Smooth muscle cell (in vitro differentiated cells): Measurements from ENCODE around the gene MED4. TPM values are rescaled to one million over a fixed set of nuclear protein-coding genes. Genes with fewer than 3 reads are reported as not detected.

ENCODE experiments used
- DNase-seq: peaks from one replicate; lab custom pipeline; 2025; ENCODE audit not compliant: unreplicated experiment; lab: John Stamatoyannopoulos, UW
- H2AFZ ChIP-seq: fragments of 200-600 bp; sonication (generic); 2 replicates; pipeline ENCODE4 v1.6.0; 2016; ENCODE audit warnings: antibody characterized with exemption, low read depth, mild to moderate bottlenecking
- H3F3A ChIP-seq: fragments of 200-600 bp; sonication (generic); 2 replicates; pipeline ENCODE4 v1.6.0; 2017; ENCODE audit warnings: antibody characterized with exemption, low read depth
- H3K27ac ChIP-seq: fragments of 200-600 bp; sonication (generic); 2 replicates; pipeline ENCODE4 v1.5.1; 2016; ENCODE audit warnings: low read depth, mild to moderate bottlenecking
- H3K27me3 ChIP-seq: fragments of 200-600 bp; sonication (generic); 2 replicates; pipeline ENCODE4 v1.6.1; 2016; ENCODE audit warnings: low read depth, mild to moderate bottlenecking
- H3K36me3 ChIP-seq: fragments of 200-600 bp; sonication (generic); 2 replicates; pipeline ENCODE4 v1.5.1; 2016; ENCODE audit warnings: low read depth
- H3K4me1 ChIP-seq: fragments of 200-600 bp; sonication (generic); 2 replicates; pipeline ENCODE4 v1.5.1; 2016; ENCODE audit warnings: low read depth
- H3K4me2 ChIP-seq: fragments of 200-600 bp; sonication (generic); 2 replicates; pipeline ENCODE4 v1.6.0; 2016; ENCODE audit warnings: mild to moderate bottlenecking
- H3K4me3 ChIP-seq: fragments of 200-600 bp; sonication (generic); 2 replicates; pipeline ENCODE4 v1.5.1; 2016; ENCODE audit warnings: mild to moderate bottlenecking
- H3K79me2 ChIP-seq: fragments of 200-600 bp; sonication (generic); 2 replicates; pipeline ENCODE4 v1.6.0; 2016; ENCODE audit warnings: low read depth, mild to moderate bottlenecking
- H3K9ac ChIP-seq: fragments of 200-600 bp; sonication (generic); 2 replicates; pipeline ENCODE4 v1.6.0; 2016; ENCODE audit warnings: low read depth
- H3K9me3 ChIP-seq: fragments of 200-600 bp; sonication (generic); replicated peaks from 2 replicates; pipeline ENCODE4 v1.5.1; 2016; ENCODE audit warnings: low read depth
- H4K20me1 ChIP-seq: fragments of 200-600 bp; sonication (generic); 2 replicates; pipeline ENCODE4 v1.6.0; 2016; ENCODE audit warnings: low read depth
- WGBS: methylation state at CpG from one replicate; pipeline ENCODE4 v1.1.7; 2016; ENCODE audit warnings: low lambda C conversion rate; 5-methylcytosine and 5-hydroxymethylcytosine counted together
- polyA plus RNA-seq: library from polyadenylated mRNA; unstranded; fragments of >200 nt; fragmentation: Nextera tagmentation; extraction: Ambion mirVana; gene quantifications from 2 replicates; pipeline ENCODE4 v1.2.1, GENCODE V29; 2016
- total RNA-seq: library from RNA; depleted of rRNA; stranded (reverse); fragments of >200 nt; gene quantifications from 2 replicates; pipeline ENCODE4 v1.2.3, GENCODE V29; 2014
- TF ChIP-seq, protein P1 (sequence below): fragments of 200-600 bp; sonication (generic); IDR thresholded peaks from 2 replicates; pipeline ENCODE4 v1.5.1; 2017; ENCODE audit warnings: borderline replicate concordance, mild to moderate bottlenecking, antibody characterized with exemption; ENCODE audit not compliant: insufficient read depth, poor library complexity, severe bottlenecking

The MED4 gene
- total and polyA plus RNA-seq, 2 experiments from 2014 or later = 47.7 to 59.9 TPM

DNA sequence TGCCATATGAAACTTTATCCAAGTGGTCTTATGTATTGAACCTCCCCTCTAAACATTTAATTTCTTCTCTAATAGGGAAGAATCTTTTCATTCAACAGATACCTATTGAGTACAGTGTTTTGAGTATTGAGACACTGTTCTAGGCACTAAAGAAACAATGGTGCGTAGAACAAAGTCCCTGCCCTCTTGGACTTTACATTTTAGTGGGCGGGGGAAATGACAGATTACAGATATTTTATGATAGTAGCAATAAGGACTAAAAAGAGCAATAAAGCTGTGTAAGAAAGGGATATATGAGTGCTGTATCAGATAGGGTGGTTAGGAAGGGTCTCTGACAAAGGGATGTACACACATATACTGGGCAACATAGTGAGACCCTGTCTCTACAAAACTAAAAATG, 52.0 kb downstream of the MED4 start:
- Histone ChIP-seq H3K27ac (no peak overlapping the region), H3K4me3 (no peak overlapping the region), H3K79me2 (no peaks in the 10 kb centered on the region), H2AFZ (no peak overlapping the region), H3K27me3 (no peaks in the 10 kb centered on the region), H3K4me1 (peaks cover 5% of the 10 kb centered on the region), H3K4me2 (no peak overlapping the region), H3F3A (no peaks in the 10 kb centered on the region), H4K20me1 (no peaks in the 10 kb centered on the region), H3K9me3 (no peaks in the 10 kb centered on the region), H3K9ac (no peak overlapping the region), H3K36me3 (peaks cover 8% of the 10 kb centered on the region)
- no peak for DNase-seq
- 100% methylated on average over 2 of the region's 2 CpGs for WGBS
- TF ChIP-seq, protein P1, sequence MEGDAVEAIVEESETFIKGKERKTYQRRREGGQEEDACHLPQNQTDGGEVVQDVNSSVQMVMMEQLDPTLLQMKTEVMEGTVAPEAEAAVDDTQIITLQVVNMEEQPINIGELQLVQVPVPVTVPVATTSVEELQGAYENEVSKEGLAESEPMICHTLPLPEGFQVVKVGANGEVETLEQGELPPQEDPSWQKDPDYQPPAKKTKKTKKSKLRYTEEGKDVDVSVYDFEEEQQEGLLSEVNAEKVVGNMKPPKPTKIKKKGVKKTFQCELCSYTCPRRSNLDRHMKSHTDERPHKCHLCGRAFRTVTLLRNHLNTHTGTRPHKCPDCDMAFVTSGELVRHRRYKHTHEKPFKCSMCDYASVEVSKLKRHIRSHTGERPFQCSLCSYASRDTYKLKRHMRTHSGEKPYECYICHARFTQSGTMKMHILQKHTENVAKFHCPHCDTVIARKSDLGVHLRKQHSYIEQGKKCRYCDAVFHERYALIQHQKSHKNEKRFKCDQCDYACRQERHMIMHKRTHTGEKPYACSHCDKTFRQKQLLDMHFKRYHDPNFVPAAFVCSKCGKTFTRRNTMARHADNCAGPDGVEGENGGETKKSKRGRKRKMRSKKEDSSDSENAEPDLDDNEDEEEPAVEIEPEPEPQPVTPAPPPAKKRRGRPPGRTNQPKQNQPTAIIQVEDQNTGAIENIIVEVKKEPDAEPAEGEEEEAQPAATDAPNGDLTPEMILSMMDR = no peak

DNA sequence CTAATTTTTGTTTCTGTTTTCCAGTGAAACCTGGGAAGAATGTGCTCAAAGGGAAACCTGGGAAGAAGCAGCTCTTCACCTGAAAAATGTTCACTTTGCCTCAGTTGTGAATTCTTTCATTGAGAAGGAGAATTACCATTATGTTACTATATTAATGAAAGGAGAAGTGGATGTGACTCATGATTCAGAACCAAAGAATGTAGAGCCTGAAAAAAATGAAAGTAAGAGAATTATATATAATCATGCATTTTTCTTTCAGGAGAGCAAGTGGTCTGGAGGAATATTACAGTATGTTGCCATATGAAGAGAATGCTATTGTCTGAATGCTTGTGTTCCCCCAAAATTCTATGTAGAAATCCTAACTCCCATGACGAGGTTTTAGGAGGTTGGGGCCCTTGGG, 54.0 kb downstream of the MED4 start:
- Histone ChIP-seq H3K4me2 (no peak overlapping the region), H3K4me1 (peaks cover 13% of the 10 kb centered on the region), H3K9me3 (no peaks in the 10 kb centered on the region), H4K20me1 (no peaks in the 10 kb centered on the region), H3K9ac (no peak overlapping the region), H3K79me2 (no peaks in the 10 kb centered on the region), H3K27ac (no peak overlapping the region), H2AFZ (no peak overlapping the region), H3K36me3 (peaks cover 8% of the 10 kb centered on the region), H3K4me3 (no peak overlapping the region), H3F3A (peaks cover 4% of the 10 kb centered on the region), H3K27me3 (no peaks in the 10 kb centered on the region)
- TF ChIP-seq, protein P1 = no peak
- 91% methylated on average over 1 of the region's 1 CpG for WGBS
- no peak for DNase-seq

DNA sequence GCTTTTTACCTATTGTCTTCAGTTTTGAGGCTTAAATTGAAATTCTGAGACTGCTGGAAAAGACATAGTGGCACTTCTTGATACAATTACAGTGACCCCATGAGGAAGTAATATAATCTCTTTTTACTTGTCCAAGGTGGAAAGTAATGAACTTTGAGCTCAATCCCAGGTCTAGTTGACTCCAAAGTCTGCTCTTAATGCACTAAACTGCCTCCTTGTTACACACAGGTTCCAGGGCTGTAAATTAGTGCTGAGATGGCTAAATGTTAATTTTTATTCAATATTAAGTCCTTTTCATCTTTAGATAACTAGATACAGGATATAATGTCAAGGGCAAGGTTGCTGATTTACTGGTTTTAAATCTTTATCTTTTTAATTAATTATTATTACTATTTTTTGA, 54.9 kb downstream of the MED4 start:
- Histone ChIP-seq H3K4me3 (no peak overlapping the region), H3K9me3 (no peaks in the 10 kb centered on the region), H3K36me3 (peaks cover 8% of the 10 kb centered on the region), H3K79me2 (no peaks in the 10 kb centered on the region), H2AFZ (no peak overlapping the region), H3K9ac (no peak overlapping the region), H3K4me1 (peaks cover 13% of the 10 kb centered on the region), H3F3A (peaks cover 4% of the 10 kb centered on the region), H3K4me2 (no peak overlapping the region), H3K27me3 (no peaks in the 10 kb centered on the region), H4K20me1 (no peaks in the 10 kb centered on the region), H3K27ac (no peak overlapping the region)
- TF ChIP-seq, protein P1 = no peak
- DNase-seq = no peak

DNA sequence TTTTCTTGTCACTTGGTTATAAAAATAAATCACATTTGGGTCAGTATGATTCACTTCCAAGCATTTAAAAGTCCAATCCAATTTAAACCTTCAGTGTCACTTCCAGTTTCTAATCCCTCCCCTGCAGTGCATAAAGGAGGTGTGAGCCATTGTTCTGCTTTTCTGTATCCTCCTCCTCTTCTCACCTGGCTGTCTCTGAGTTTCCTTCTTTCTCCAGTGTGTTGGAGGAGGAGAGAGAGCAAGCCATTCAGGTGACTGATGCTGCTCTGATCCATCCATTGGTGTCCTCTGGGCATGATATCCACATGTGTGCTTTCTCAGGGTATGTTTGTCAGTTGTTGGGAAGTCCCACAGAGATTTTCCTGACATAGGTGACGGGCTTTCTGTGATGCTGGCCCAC, 56.1 kb downstream of the MED4 start:
- no peak overlapping the region for H3K9ac ChIP-seq
- H4K20me1 ChIP-seq = no peaks in the 10 kb centered on the region
- peaks cover 13% of the 10 kb centered on the region for H3K4me1 ChIP-seq
- H3K4me2 ChIP-seq = peak overlapping the region; percentile 89
- 100% methylated on average over 1 of the region's 1 CpG for WGBS
- DNase-seq = no peak
- peaks cover 4% of the 10 kb centered on the region for H3F3A ChIP-seq
- H3K79me2 ChIP-seq = no peaks in the 10 kb centered on the region
- H3K36me3 ChIP-seq = peaks cover 8% of the 10 kb centered on the region
- H3K4me3 ChIP-seq = peak overlapping the region; percentile 80
- no peaks in the 10 kb centered on the region for H3K27me3 ChIP-seq
- peak overlapping the region; percentile 96 for H3K27ac ChIP-seq
- H2AFZ ChIP-seq = no peak overlapping the region
- no peaks in the 10 kb centered on the region for H3K9me3 ChIP-seq
- TF ChIP-seq, protein P1 = no peak
